Neutrophil (primary cell): Measurements from ENCODE around the gene TSPAN5.

ENCODE experiments used
- H3K27ac ChIP-seq: fragments of 200-600 bp; sonication (generic); 2 replicates; pipeline ENCODE4 v1.5.1; 2016; ENCODE audit warnings: mild to moderate bottlenecking, moderate library complexity
- H3K27me3 ChIP-seq: fragments of 200-600 bp; sonication (generic); 2 replicates; pipeline ENCODE4 v1.6.0; 2016; ENCODE audit warnings: mild to moderate bottlenecking
- H3K36me3 ChIP-seq: fragments of 200-600 bp; sonication (generic); 2 replicates; pipeline ENCODE4 v1.5.1; 2017
- H3K4me1 ChIP-seq, 2 experiments: fragments of 200-600 bp in 1 of 2; sonication (generic) in 1 of 2; 1 replicate in 1 of 2; 2 replicates in 1 of 2; pipeline versions ENCODE4 v1.5.1 to v1.6.1; 2013 to 2016; ENCODE audit warnings: low read depth in 1 of 2, low read length in 1 of 2, mild to moderate bottlenecking in 1 of 2, moderate library complexity in 1 of 2; ENCODE audit not compliant: control insufficient read depth in 1 of 2, insufficient read depth in 1 of 2
- H3K4me3 ChIP-seq, 2 experiments: fragments of 200-600 bp in 1 of 2; sonication (generic) in 1 of 2; 1 replicate in 1 of 2; 2 replicates in 1 of 2; pipeline ENCODE4 v1.5.1; 2013 to 2016; ENCODE audit warnings: low read depth in 1 of 2, low read length in 1 of 2, mild to moderate bottlenecking in 1 of 2, moderate library complexity in 1 of 2
- H3K9me3 ChIP-seq: fragments of 200-600 bp; sonication (generic); 2 replicates; pipeline ENCODE4 v1.5.1; 2016
- TF ChIP-seq, protein P1 (sequence below): fragments of 200-600 bp; sonication (generic); IDR thresholded peaks from 2 replicates; pipeline ENCODE4 v1.5.1; 2016; ENCODE audit warnings: antibody characterized with exemption

The TSPAN5 gene

DNA sequence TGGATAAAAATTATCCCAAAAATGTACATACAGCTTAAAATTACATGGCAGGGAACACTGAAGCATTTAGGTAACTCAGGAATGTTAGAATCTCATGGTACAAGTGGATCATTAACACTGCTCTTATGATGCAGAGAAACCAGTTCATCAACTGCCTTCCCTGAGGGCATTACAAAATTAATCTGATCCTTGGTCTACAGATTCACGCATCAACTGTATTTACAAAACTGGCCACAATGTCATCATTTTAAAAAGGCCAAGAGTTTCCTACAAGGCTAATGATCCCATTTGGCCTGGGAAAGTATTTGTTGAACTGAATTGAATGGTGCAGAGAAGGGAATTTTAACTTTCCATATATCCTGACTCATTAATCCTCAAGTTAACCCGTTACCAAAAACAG, 84.6 kb downstream of the TSPAN5 start:
- TF ChIP-seq, protein P1, sequence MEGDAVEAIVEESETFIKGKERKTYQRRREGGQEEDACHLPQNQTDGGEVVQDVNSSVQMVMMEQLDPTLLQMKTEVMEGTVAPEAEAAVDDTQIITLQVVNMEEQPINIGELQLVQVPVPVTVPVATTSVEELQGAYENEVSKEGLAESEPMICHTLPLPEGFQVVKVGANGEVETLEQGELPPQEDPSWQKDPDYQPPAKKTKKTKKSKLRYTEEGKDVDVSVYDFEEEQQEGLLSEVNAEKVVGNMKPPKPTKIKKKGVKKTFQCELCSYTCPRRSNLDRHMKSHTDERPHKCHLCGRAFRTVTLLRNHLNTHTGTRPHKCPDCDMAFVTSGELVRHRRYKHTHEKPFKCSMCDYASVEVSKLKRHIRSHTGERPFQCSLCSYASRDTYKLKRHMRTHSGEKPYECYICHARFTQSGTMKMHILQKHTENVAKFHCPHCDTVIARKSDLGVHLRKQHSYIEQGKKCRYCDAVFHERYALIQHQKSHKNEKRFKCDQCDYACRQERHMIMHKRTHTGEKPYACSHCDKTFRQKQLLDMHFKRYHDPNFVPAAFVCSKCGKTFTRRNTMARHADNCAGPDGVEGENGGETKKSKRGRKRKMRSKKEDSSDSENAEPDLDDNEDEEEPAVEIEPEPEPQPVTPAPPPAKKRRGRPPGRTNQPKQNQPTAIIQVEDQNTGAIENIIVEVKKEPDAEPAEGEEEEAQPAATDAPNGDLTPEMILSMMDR: no peak
- H3K27me3 ChIP-seq: no peaks in the 10 kb centered on the region
- no peak overlapping the region for H3K4me3 ChIP-seq
- H3K36me3 ChIP-seq: no peaks in the 10 kb centered on the region
- H3K27ac ChIP-seq: no peak overlapping the region
- H3K9me3 ChIP-seq: no peaks in the 10 kb centered on the region
- H3K4me1 ChIP-seq: no peaks in the 10 kb centered on the region

DNA sequence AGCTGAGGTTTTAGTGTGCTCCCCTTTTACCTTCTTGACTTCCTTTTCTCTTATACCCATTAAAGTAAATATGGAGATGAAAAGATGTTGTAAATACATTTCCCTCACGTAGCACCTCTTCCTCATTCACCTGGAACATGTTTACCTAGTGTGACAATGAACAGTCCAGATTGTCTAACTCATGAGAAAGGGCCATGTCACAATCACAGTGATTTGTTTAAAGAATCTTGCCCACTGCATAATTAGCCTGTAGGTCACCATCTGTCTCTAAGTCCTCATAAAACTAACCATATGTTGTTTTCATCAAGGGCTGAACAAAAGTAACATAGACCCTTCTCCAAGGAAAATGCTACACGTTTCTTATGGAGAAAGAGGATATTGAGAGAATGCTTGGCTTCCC, 85.7 kb downstream of the TSPAN5 start:
- H3K27ac ChIP-seq: no peak overlapping the region
- no peaks in the 10 kb centered on the region for H3K27me3 ChIP-seq
- no peaks in the 10 kb centered on the region for H3K36me3 ChIP-seq
- no peak overlapping the region for H3K4me3 ChIP-seq
- H3K9me3 ChIP-seq: no peaks in the 10 kb centered on the region
- TF ChIP-seq, protein P1: no peak
- H3K4me1 ChIP-seq: no peaks in the 10 kb centered on the region

DNA sequence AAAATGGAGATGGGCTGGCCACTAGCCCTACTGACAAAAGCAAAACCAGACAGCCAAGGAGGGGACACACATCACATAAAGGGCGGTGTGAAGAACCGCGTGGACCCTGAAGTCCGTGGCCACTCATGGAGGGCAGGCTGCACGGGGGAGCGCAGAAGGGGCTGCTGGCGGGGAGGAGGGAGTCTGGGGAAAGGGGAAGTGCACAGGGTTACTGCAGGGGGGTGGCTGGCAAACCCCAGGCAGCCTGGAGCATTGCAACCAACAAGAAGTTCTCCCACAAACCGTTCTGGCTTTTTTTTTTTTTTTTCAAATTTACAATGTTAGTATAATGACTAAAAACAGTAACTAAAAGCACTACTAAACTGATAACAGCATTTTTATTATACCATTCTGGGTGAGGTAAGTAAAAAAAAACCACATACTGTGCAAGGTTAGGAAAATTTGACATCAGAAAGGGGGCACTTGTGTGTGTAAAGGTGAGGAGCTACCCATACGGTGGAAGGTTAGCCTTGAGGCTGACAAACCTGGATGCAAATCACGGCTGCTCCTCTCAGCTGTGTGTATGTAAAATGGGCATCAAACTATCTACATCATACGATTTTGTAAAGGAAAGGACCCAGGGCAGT, 87.1 kb downstream of the TSPAN5 start:
- no peak overlapping the region for H3K4me3 ChIP-seq
- no peaks in the 10 kb centered on the region for H3K4me1 ChIP-seq
- H3K27ac ChIP-seq: no peak overlapping the region
- H3K27me3 ChIP-seq: no peaks in the 10 kb centered on the region
- no peaks in the 10 kb centered on the region for H3K36me3 ChIP-seq
- TF ChIP-seq, protein P1: no peak
- no peaks in the 10 kb centered on the region for H3K9me3 ChIP-seq

DNA sequence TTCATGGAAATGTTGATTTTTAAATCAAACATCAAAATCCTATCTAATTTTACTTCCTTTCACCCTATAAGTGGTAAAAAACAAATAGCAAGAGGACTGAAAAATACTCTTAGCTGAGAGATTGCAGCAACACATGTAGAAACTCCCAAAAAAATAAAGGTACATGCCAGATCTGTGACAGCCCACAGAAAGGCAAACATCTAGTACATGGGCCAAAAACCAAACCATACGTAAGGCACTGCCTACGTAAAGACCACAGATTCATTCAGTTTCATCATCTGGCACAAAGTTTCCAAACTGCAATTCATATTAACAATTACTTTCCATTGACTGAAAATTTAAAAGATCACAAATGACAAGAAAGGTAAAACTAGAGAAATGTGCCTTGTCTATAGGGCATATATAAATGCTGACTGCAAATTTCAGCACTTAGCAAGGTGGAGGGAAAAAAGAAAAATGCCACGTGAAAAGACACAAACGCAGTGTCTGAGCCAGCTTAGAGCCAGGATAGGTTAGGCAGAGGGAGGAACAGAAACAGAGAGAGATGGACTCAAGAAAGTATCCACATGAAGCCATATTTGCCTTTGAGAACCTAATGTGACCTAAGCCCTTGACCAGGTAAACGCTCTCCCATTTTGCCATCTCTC, 88.1 kb downstream of the TSPAN5 start:
- Histone ChIP-seq H3K27ac (no peak overlapping the region), H3K4me3 (no peak overlapping the region), H3K4me1 (no peaks in the 10 kb centered on the region)

DNA sequence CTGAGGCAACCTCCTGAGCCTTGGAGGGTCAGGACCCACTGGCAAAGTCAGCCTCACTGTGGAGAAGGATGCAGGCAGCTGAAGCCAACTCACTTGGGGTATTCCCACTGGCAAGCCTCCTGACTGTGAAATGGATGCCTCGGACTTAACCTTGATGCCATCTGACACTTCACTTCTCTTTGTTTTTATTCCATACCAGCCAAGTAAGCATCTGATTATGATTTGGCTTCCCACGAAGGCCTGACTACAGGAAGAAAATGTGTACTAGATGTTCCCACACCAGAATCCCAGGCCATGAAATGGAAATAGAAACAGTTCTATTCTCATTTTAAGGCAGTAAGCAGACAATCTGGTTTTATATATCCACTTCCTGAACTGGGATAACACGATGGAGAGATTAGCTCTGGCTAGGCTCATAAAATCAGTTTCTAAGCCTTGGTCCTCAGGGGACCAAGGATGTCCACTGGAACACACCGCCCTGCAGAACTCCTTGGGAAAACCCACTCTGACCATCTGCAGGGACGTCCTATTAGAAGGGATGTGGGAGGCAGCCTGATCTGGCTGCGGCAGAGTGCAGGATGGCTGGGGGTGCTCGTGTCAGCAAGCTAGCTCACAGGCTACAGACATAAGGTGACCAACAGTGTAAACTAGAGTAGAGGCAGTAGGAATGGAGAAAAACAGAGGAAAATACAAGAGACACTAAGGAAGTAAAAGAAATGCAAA, 89.3 kb downstream of the TSPAN5 start:
- Histone ChIP-seq H3K4me1 (no peaks in the 10 kb centered on the region), H3K27ac (no peak overlapping the region), H3K9me3 (no peaks in the 10 kb centered on the region), H3K4me3 (no peak overlapping the region), H3K36me3 (no peaks in the 10 kb centered on the region), H3K27me3 (no peaks in the 10 kb centered on the region)
- TF ChIP-seq, protein P1: no peak

More for the DNA sequence above, 88.1 kb downstream of the TSPAN5 start:
- TF ChIP-seq, protein P1: no peak
- Histone ChIP-seq H3K9me3 (no peaks in the 10 kb centered on the region), H3K27me3 (no peaks in the 10 kb centered on the region), H3K36me3 (no peaks in the 10 kb centered on the region)
